ENCODE measurements around the gene EPN2. TPM values are rescaled to one million over a fixed set of nuclear protein-coding genes. Genes with fewer than 3 reads are reported as not detected.
A peak's percentile ranks its signal among the peaks of the same experiment; 100 is the strongest.

EPN2 gene
- total RNA-seq, 4 donors from 2014 or later, result 26.5 to 49.2 (median 38.9) TPM

- no peaks in the 10 kb centered on the region for H3K36me3 ChIP-seq
- H3K27ac ChIP-seq (replicated peaks in 1 of 4), result no peak overlapping the region
- TF ChIP-seq CTCF (IDR thresholded peaks at IDR 0.05) (no peak), POLR2A (IDR thresholded peaks at IDR 0.05; ENCODE audit: low read depth) (no peak), EP300 (IDR thresholded peaks at IDR 0.05) (no peak)
- no peaks in the 10 kb centered on the region for H3K9me3 ChIP-seq
- no peak overlapping the region for H3K4me3 ChIP-seq
- WGBS, result 88% methylated on average over 5 of the region's 5 CpGs
- peaks cover 28 to 36% (median 31%) of the 10 kb centered on the region in 4 donors for H3K4me1 ChIP-seq
- DNase-seq (ENCODE audit: extremely low spot score), result no peak
- intact Hi-C loops (cut with DNase I), result no loop called here
- H3K27me3 ChIP-seq, result no peaks in the 10 kb centered on the region
Measured at GRCh38 chr17:19374136-19374535, 137.0 kb downstream of the EPN2 start.

GRCh38 chr17:19375732-19376131 lies 138.6 kb downstream of the EPN2 start:
- H3K27ac ChIP-seq (replicated peaks in 1 of 4), result no peak overlapping the region
- no peaks in the 10 kb centered on the region for H3K27me3 ChIP-seq
- H3K9me3 ChIP-seq, result no peaks in the 10 kb centered on the region
- no peak overlapping the region for H3K4me3 ChIP-seq
- H3K36me3 ChIP-seq, result peaks cover 7 to 13% (median 12%) of the 10 kb centered on the region in 4 donors
- H3K4me1 ChIP-seq, result peaks cover 30 to 39% (median 34%) of the 10 kb centered on the region in 4 donors
- no peak for DNase-seq (ENCODE audit: extremely low spot score)
- TF ChIP-seq CTCF (IDR thresholded peaks at IDR 0.05) (no peak), POLR2A (IDR thresholded peaks at IDR 0.05; ENCODE audit: low read depth) (no peak), POLR2AphosphoS5 (IDR thresholded peaks at IDR 0.05) (no peak), EP300 (IDR thresholded peaks at IDR 0.05) (no peak)
- intact Hi-C loops (cut with DNase I), result loop anchor here (5.0 kb wide), 1 partner anchor 272 kb away; the partner anchor contains the start of gene ALDH3A2
- WGBS, result 88% methylated on average over 1 of the region's 1 CpG

- TF ChIP-seq EP300 (IDR thresholded peaks at IDR 0.05) (no peak), POLR2AphosphoS5 (IDR thresholded peaks at IDR 0.05) (no peak), CTCF (IDR thresholded peaks at IDR 0.05) (no peak), POLR2A (IDR thresholded peaks at IDR 0.05; ENCODE audit: low read depth) (no peak)
- intact Hi-C loops (cut with DNase I), result loop anchor here (5.0 kb wide), 1 partner anchor 270 kb away; the partner anchor contains the start of gene ALDH3A2
- DNase-seq (ENCODE audit: extremely low spot score), result no peak
- Histone ChIP-seq H3K27ac (replicated peaks in 1 of 4) (peak overlapping the region; percentile 91 to 97 (median 94)), H3K36me3 (peaks cover 18 to 24% (median 23%) of the 10 kb centered on the region in 4 donors), H3K27me3 (no peaks in the 10 kb centered on the region), H3K4me3 (peak overlapping the region; percentile 72 to 92 (median 90)), H3K4me1 (peaks cover 22 to 46% (median 41%) of the 10 kb centered on the region in 4 donors), H3K9me3 (no peaks in the 10 kb centered on the region)
- WGBS, result 50% methylated on average over 2 of the region's 2 CpGs
Measured at GRCh38 chr17:19376811-19377210, 139.6 kb downstream of the EPN2 start.

GRCh38 chr17:19377602-19378415 lies 140.6 kb downstream of the EPN2 start:
- Histone ChIP-seq H3K9me3 (no peaks in the 10 kb centered on the region), H3K27ac (replicated peaks in 1 of 4) (peak overlapping the region; percentile 91 to 97 (median 94)), H3K4me3 (peak overlapping the region; percentile 72 to 92 (median 90)), H3K36me3 (peaks cover 28 to 34% (median 33%) of the 10 kb centered on the region in 4 donors), H3K4me1 (peaks cover 22 to 56% (median 51%) of the 10 kb centered on the region in 4 donors), H3K27me3 (no peaks in the 10 kb centered on the region)
- TF ChIP-seq POLR2AphosphoS5 (IDR thresholded peaks at IDR 0.05), result peak; percentile 95 to 96
- peak; percentile 25 for TF ChIP-seq POLR2A (IDR thresholded peaks at IDR 0.05; ENCODE audit: low read depth)
- TF ChIP-seq EP300 (IDR thresholded peaks at IDR 0.05), result no peak
- peak in 2 of 3 experiments; percentile 6 to 12 for TF ChIP-seq CTCF (IDR thresholded peaks at IDR 0.05)
- intact Hi-C loops (cut with DNase I), result loop anchor here (5.0 kb wide), 1 partner anchor 269 kb away; the partner anchor contains the start of gene ALDH3A2
- 0% methylated on average over 36 of the region's 67 CpGs for WGBS
- DNase-seq (ENCODE audit: extremely low spot score), result peak; percentile 99

All from esophagus muscularis mucosa (tissue), 4 donors.